NCI-H2196 treated with DMSO at 0.1 percent for 48 hours (cell line): ENCODE results near the gene HNF1A.

Experiments
- DNase-seq: peaks from one replicate; lab custom pipeline; 2025; ENCODE audit not compliant: unreplicated experiment; lab: John Stamatoyannopoulos, UW

The HNF1A gene

GRCh38 chr12:120988234-120988633 lies 9.9 kb downstream of the HNF1A start:
- no peak for DNase-seq

DNA sequence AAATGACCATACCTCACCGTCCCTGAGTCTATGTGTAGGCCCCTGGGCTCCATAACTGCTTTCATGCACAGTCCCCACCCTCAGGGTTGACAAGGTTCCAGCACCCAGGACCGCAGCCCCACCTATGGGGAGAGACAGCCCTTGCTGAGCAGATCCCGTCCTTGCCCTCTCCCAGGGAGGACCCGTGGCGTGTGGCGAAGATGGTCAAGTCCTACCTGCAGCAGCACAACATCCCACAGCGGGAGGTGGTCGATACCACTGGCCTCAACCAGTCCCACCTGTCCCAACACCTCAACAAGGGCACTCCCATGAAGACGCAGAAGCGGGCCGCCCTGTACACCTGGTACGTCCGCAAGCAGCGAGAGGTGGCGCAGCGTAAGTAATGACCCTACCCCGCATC lies 10.3 kb downstream of the HNF1A start:
- no peak for DNase-seq

- no peak for DNase-seq
Measured at GRCh38 chr12:120989687-120990086, 11.3 kb downstream of the HNF1A start.

DNA sequence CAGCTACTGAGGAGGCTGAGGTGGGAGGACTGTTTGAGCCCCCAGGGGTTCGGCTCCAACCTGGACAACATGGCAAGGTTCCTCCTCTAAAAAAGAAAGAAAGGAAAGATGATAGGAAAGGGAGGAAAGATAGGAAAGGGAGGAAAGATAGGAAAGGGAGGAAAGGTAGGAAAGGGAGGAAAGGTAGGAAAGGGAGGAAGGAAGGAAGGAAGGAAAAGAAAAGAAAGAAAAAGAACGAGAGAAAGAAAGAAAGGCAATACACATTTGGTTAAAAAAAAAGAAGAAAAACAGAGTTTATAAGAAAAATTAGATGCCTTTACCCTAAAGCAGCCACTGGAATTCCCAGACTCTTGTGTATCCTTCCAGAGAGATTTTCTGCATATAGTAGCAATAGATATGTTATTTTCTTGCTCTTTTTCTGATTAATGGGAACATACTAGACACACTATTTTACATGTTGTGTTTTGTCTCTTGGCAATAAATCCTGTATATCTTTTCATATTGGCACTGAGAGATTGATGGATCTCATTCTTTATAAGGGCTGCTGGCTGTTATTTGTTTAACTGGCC lies 12.2 kb downstream of the HNF1A start:
- DNase-seq: no peak

DNA sequence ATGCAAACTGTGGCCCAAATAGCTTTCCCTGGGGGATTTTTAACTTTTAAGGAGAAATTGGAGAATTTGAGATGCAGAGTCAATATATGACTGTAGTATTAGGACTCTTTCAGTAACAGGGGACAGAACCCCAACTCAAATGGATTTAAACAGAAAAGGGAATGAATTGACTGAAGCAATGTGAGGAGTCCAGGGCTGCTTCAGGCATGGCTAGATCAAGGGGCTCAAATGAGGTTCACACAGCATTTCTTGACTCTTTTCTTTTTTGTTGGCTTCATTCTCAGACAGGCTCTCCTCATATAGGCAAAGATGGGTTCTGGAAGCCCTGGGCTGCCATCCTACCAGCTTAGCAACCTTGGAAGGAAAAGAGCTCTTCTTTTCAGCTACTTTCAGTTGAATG lies 13.6 kb downstream of the HNF1A start:
- no peak for DNase-seq

DNA sequence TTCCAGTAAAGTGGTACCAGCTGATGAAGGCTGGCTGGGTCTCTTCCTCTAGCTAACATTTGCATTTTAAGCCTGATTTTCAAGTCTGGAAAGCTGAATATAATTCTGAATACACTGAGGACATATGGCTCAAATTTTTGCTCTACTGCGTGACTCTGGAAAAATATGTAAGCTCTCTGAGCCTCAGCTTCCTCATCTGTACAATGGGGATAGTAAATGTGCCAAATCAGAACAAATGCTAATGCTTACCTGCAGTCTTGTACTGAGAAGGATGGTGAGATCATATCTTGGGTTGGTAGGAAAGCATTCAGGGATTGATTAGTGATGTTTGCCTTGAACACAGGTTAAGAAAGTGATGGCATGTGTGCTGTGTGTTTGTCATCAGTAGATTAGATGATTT lies 14.6 kb downstream of the HNF1A start:
- no peak for DNase-seq

GRCh38 chr12:120993496-120993895 lies 15.2 kb downstream of the HNF1A start:
- no peak for DNase-seq

DNA sequence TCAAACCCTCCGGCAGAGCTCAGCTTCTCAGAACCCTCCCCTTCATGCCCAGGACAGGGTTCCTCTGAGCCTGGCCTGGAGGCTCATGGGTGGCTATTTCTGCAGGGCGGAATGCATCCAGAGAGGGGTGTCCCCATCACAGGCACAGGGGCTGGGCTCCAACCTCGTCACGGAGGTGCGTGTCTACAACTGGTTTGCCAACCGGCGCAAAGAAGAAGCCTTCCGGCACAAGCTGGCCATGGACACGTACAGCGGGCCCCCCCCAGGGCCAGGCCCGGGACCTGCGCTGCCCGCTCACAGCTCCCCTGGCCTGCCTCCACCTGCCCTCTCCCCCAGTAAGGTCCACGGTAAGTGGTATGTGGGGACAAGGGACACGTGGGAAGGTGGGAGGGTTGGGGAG lies 15.7 kb downstream of the HNF1A start:
- no peak for DNase-seq

DNA sequence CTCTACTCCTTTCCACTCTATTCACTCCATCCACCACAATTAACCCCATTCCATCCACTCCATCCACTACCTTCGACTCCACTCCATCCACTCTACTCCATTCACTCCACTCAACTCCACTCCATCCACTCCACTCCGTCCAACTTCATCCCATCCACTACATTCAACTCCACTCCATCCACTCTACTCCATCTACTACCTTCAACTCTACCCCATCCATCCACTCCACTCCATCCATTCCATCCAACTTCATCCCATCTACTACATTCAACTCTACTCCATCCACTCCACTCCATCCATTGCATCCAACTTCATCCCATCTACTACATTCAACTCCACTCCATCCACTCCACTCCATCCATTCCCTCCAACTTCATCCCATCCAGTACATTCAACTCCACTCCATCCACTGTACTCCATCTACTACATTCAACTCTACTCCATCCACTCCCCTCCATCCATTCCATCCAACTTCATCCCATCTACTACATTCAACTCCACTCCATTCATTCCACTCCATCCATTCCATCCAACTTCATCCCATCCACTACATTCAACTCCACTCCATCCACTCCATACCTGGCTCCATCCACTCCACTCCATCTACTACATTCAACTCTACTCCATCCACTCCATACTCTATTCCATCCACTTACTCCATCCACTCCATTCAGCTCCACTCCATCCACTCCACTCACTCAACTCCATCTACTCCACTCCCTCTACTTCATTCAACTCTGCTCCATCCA lies 16.4 kb downstream of the HNF1A start:
- no peak for DNase-seq

- no peak for DNase-seq
Measured at GRCh38 chr12:120996133-120996746, 17.9 kb downstream of the HNF1A start.

DNA sequence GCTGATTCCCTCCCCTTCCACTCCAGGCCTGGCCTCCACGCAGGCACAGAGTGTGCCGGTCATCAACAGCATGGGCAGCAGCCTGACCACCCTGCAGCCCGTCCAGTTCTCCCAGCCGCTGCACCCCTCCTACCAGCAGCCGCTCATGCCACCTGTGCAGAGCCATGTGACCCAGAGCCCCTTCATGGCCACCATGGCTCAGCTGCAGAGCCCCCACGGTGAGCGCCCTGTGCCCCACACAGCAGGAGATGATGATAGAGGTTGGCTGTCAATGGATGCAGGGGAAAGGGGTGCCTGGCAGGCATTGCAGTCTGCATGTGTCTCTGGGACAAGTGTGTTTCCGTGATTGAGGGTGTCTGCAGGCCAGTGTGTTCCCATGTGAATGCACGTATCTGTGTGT lies 19.1 kb downstream of the HNF1A start:
- DNase-seq: no peak

- DNase-seq: no peak
Measured at GRCh38 chr12:120998435-120998834, 20.1 kb downstream of the HNF1A start.

DNA sequence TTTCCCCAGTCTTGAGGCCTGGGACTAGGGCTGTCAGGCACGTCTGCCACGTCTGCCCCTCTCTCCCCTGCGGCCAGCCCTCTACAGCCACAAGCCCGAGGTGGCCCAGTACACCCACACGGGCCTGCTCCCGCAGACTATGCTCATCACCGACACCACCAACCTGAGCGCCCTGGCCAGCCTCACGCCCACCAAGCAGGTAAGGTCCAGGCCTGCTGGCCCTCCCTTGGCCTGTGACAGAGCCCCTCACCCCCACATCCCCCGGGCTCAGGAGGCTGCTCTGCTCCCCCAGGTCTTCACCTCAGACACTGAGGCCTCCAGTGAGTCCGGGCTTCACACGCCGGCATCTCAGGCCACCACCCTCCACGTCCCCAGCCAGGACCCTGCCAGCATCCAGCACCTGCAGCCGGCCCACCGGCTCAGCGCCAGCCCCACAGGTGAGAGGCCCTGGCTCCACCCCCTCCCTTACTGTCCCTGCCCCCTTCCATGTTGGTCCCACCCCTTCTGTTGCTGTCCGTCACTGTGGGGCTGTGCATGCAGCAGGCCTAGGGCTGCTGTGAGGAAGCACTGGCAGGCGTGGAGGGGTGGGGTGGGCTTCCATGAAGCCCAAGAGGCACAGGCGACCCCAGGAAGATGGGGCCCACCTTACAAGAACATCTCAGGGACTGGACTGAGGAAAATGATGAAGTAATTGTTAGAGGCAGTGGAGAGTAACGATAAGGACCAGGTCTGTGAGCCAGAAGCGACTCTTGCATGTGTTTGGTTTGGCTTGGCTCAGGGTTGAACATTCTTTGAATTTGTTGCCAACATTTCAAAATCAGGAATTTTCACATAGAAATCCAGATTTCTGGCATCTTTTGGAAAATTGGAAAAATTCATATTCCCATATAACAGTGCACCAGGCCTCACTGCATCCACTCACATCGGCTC lies 21.1 kb downstream of the HNF1A start:
- DNase-seq: no peak

DNA sequence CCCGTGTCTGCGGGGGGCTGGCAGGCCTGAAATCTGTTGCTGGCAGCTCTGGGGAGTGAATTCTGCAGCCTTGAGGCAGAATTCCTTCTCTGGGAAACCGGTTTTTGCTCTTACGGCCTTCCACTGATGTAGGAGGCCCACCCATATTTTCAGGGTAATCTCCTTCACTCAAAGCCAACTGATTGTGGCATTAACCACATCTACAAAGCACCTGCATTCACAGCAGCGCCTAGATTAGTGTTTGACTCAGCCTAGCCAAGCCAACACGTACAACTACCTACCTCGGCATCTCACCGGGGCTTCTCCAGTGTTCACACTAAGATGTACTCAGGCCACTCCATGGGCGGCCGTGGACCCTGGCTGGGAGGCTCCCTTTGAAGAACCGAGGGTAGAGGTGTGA lies 22.2 kb downstream of the HNF1A start:
- DNase-seq: no peak

- DNase-seq: no peak
Measured at GRCh38 chr12:121001060-121001459, 22.7 kb downstream of the HNF1A start.

GRCh38 chr12:121001841-121002483 lies 23.6 kb downstream of the HNF1A start:
- no peak for DNase-seq

DNA sequence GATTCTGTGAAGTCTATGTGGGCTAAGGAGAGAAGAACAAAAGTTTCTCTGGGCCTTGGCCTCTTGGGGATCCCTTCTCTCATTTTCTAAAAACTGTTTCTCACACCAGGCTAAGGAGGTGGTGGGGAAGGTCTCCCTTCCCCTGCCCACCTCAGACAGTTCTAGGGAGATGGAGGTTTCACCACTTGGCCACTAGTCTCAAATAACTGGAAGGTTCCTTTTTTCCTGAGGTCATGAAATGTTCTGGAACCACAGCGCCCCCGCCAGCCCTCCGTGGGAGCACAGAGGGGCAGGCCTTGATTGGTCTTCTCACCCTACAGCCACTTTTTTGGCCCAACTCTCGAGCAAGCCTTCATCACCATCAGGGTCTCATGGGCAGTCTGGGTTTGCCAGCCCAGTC lies 25.3 kb downstream of the HNF1A start:
- DNase-seq: no peak

- DNase-seq: no peak
Measured at GRCh38 chr12:121004253-121004815, 26.0 kb downstream of the HNF1A start.

DNA sequence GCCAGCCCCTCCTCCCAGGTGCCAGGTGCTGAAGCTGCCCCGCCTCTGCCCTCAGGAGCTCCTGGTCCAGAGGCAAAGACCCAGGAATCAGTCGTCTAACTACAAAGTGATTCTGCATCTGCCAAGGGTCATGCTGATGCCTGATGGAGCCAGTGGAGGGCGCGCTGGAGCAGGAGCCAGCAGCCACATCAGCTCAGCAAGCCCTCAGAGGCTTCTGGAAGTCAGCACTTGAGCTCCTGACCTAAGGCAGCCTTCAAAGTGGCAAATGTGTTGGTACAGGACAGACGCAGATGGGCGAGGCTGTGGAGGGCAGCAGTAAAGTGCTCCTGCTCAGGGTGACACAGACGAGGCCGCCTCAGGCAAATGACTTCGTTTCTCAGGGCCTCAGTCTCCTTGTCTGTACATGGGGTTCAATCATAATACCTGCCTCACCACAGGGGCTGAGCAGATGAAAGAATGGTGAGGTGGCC lies 27.0 kb downstream of the HNF1A start:
- DNase-seq: peak; percentile 41

- no peak for DNase-seq
Measured at GRCh38 chr12:121008347-121009098, 30.2 kb downstream of the HNF1A start.
